Right lobe of liver (tissue), 6 donors: ENCODE measurements around the gene C19orf12. TPM values are rescaled to one million over a fixed set of nuclear protein-coding genes. Genes with fewer than 3 reads are reported as not detected.

ENCODE experiments used
- ATAC-seq, 4 donors: fragments of 200-7000 bp; cut with Tn5 transposase; one replicate each; pipeline ENCODE4 v1.9.1; 2020; ENCODE audit warnings: mild to moderate bottlenecking in 4 of 4, moderate library complexity in 4 of 4
- DNase-seq, 3 donors: peaks; one replicate each; pipeline ENCODE4 v3.0.0-alpha.2; 2020
- H3K27ac ChIP-seq, 3 donors: fragments of 200-600 bp; one replicate each; pipeline ENCODE4 v1.8.0; 2022
- H3K27me3 ChIP-seq, 2 donors: fragments of 200-600 bp; one replicate each; pipeline ENCODE4 v1.8.0; 2022
- H3K36me3 ChIP-seq, 4 donors: fragments of 200-600 bp; sonication (generic) in 1 of 4; one replicate each; pipeline versions ENCODE4 v1.5.1 to v1.8.0; 2017 to 2022; ENCODE audit warnings: control low read depth in 1 of 4
- H3K4me1 ChIP-seq, 4 donors: fragments of 200-600 bp; sonication (generic) in 1 of 4; one replicate each; pipeline versions ENCODE4 v1.5.1 to v1.8.0; 2017 to 2022; ENCODE audit warnings: control low read depth in 1 of 4
- H3K4me3 ChIP-seq, 3 donors: fragments of 200-600 bp; one replicate each; pipeline ENCODE4 v1.8.0; 2022
- H3K9me3 ChIP-seq, 4 donors: fragments of 200-600 bp; sonication (generic) in 1 of 4; one replicate each; pipeline versions ENCODE4 v1.5.1 to v1.8.0; 2017 to 2022; ENCODE audit warnings: control low read depth in 1 of 4
- CTCF ChIP-seq, 4 donors: fragments of 200-600 bp in 3 of 4; fragments of 450-650 bp in 1 of 4; IDR thresholded peaks; one replicate each; pipeline versions ENCODE4 v1.5.1 to v1.8.0; 2016 to 2022; ENCODE audit warnings: antibody characterized with exemption in 4 of 4, mild to moderate bottlenecking in 2 of 4
- POLR2A ChIP-seq: fragments of 450-650 bp; IDR thresholded peaks from one replicate; pipeline ENCODE4 v1.6.1; 2017; ENCODE audit warnings: antibody characterized with exemption, mild to moderate bottlenecking
- WGBS: methylation state at CpG from one replicate; pipeline ENCODE4 v1.1.6; 2018; ENCODE audit warnings: low coverage, low lambda C conversion rate; ENCODE audit not compliant: insufficient coverage; ENCODE audit errors: missing lambda C conversion rate; 5-methylcytosine and 5-hydroxymethylcytosine counted together
- intact Hi-C, 2 donors: fragments of 100-400 bp; cut with DNase I; formaldehyde crosslinking; loops; one replicate each; pipeline versions ENCODE4 v1.11.2 to v1.14.1; 2022
- total RNA-seq, 6 experiments: library from RNA; depleted of rRNA in 2 of 6; stranded (reverse); fragments of >200 nt in 2 of 6; fragmentation: NEBNext Ultra II Directional in 3 of 6; extraction: Animal tissue kit (Norgen Biotek cat#: 25700) in 3 of 6; gene quantifications; one replicate each; pipeline versions ENCODE4 v1.1.0 to v1.2.4, GENCODE V29; 2016 to 2023
- donor health status: DM: no; HTN: yes; CAD: no.
- donor health status: DM: no; HTN: no; CAD: no.
- donor health status: DM: no; HTN: no; CAD: no.
- donor health status: DM: no; HTN: yes; CAD: no.
- donor health status: DM: no; HTN: yes; CAD: no.

Gene C19orf12
- total RNA-seq, 6 experiments from 2014 or later, result 35.2 to 62.8 (median 52.4) TPM

GRCh38 chr19:29690842-29691241 lies 24.2 kb downstream of the C19orf12 start:
- peak; percentile 32 to 66 (median 60) for ATAC-seq
- peaks cover 0 to 5% (median 0%) of the 10 kb centered on the region in 4 donors for H3K4me1 ChIP-seq
- intact Hi-C loops, result no loop called here
- no peaks in the 10 kb centered on the region for H3K36me3 ChIP-seq
- DNase-seq, result no peak
- H3K27me3 ChIP-seq, result no peaks in the 10 kb centered on the region
- no peak overlapping the region for H3K27ac ChIP-seq
- H3K9me3 ChIP-seq, result peaks cover 0 to 4% (median 0%) of the 10 kb centered on the region in 4 donors
- no peak overlapping the region for H3K4me3 ChIP-seq
- no peak for TF ChIP-seq POLR2A
- TF ChIP-seq CTCF (IDR thresholded peaks at IDR 0.05), result peak; percentile 39 to 49 (median 46)
- 50% methylated on average over 2 of the region's 2 CpGs for WGBS

- Histone ChIP-seq H3K9me3 (peaks cover 0 to 4% (median 0%) of the 10 kb centered on the region in 4 donors), H3K27ac (no peak overlapping the region), H3K4me1 (peaks cover 0 to 8% (median 3%) of the 10 kb centered on the region in 4 donors), H3K27me3 (no peaks in the 10 kb centered on the region), H3K36me3 (no peaks in the 10 kb centered on the region), H3K4me3 (no peak overlapping the region)
- ATAC-seq, result no peak
- TF ChIP-seq POLR2A, result no peak
- no peak for TF ChIP-seq CTCF (IDR thresholded peaks at IDR 0.05)
- WGBS, result 63% methylated on average over 14 of the region's 18 CpGs
- no peak for DNase-seq
- intact Hi-C loops, result no loop called here
These were observed 26.9 kb downstream of the C19orf12 start for GRCh38 chr19:29687897-29688728.

GRCh38 chr19:29687244-29687896 lies 27.7 kb downstream of the C19orf12 start:
- WGBS, result 67% methylated on average over 15 of the region's 17 CpGs
- no peaks in the 10 kb centered on the region for H3K27me3 ChIP-seq
- intact Hi-C loops, result no loop called here
- no peaks in the 10 kb centered on the region for H3K36me3 ChIP-seq
- H3K4me1 ChIP-seq, result peaks cover 0 to 8% (median 3%) of the 10 kb centered on the region in 4 donors
- no peak overlapping the region for H3K4me3 ChIP-seq
- H3K9me3 ChIP-seq, result peaks cover 0 to 4% (median 0%) of the 10 kb centered on the region in 4 donors
- DNase-seq (no peak), ATAC-seq (no peak)
- no peak overlapping the region for H3K27ac ChIP-seq
- no peak for TF ChIP-seq CTCF (IDR thresholded peaks at IDR 0.05)
- TF ChIP-seq POLR2A, result no peak

GRCh38 chr19:29686285-29686805 lies 28.7 kb downstream of the C19orf12 start:
- Histone ChIP-seq H3K27ac (no peak overlapping the region), H3K4me1 (peaks cover 0 to 8% (median 3%) of the 10 kb centered on the region in 4 donors), H3K9me3 (peaks cover 0 to 4% (median 0%) of the 10 kb centered on the region in 4 donors), H3K27me3 (no peaks in the 10 kb centered on the region), H3K4me3 (no peak overlapping the region), H3K36me3 (no peaks in the 10 kb centered on the region)
- DNase-seq, result no peak
- no peak for ATAC-seq
- intact Hi-C loops, result no loop called here
- WGBS, result 98% methylated on average over 5 of the region's 8 CpGs
- no peak for TF ChIP-seq POLR2A
- no peak for TF ChIP-seq CTCF (IDR thresholded peaks at IDR 0.05)
